Panc1 (cell line): Measurements from ENCODE around the gene CANT1.

Experiments used
- POLR2AphosphoS5 ChIP-seq: IDR thresholded peaks from 2 replicates; pipeline ENCODE4 v1.6.1; 2012; ENCODE audit warnings: mild to moderate bottlenecking, low read depth, low read length, moderate library complexity
- TF ChIP-seq, protein P1 (sequence below): fragments of 450-650 bp; IDR thresholded peaks from 2 replicates; pipeline ENCODE4 v1.5.1; 2017; ENCODE audit warnings: mild to moderate bottlenecking

DNA sequence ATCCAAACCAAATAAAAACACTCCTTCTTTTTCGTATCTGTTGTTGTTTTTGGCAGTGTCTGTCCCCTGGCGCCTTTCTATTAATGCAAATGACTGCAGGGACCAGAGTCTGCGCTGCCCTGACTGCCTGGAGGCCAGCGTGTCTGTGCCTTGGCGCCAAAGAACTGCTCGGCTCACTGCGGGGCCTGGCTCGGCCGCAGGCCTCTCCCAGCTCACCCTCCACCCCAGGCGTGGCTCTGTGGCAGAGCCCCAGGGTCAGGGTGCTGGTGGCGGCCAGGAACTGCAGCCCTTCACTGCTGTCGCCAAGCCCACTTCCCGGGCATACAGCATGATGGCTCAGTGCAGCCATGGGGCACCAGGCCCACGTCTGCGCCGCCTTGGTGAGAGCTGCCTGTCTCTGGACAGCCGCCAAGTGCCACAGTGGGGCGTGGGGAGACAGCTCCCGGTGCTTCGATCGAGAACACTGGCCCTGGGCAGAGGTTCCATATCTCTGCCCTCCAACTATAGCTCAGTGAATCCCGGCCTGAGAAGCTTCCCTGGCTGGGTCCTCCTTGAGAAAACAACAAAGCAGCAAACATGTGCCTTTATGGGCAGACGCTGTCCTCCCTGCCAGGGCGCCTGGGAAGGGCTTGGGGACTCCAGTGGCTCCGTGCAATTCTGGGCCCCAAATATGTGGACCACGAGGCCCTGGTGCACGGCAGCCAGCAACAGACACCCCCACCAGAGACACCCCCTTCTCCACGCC is 11.1 kb downstream of the CANT1 start:
- TF ChIP-seq, protein P1, sequence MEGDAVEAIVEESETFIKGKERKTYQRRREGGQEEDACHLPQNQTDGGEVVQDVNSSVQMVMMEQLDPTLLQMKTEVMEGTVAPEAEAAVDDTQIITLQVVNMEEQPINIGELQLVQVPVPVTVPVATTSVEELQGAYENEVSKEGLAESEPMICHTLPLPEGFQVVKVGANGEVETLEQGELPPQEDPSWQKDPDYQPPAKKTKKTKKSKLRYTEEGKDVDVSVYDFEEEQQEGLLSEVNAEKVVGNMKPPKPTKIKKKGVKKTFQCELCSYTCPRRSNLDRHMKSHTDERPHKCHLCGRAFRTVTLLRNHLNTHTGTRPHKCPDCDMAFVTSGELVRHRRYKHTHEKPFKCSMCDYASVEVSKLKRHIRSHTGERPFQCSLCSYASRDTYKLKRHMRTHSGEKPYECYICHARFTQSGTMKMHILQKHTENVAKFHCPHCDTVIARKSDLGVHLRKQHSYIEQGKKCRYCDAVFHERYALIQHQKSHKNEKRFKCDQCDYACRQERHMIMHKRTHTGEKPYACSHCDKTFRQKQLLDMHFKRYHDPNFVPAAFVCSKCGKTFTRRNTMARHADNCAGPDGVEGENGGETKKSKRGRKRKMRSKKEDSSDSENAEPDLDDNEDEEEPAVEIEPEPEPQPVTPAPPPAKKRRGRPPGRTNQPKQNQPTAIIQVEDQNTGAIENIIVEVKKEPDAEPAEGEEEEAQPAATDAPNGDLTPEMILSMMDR: no peak
- TF ChIP-seq POLR2AphosphoS5: no peak
